ENCODE measurements around the gene PCDHGA6.
"Not testable (repeated sequence)": the region's sequence is repeated elsewhere in the genome, so short reads cannot be mapped to it uniquely, and the experiment has no call there.

Gene PCDHGA6

DNA sequence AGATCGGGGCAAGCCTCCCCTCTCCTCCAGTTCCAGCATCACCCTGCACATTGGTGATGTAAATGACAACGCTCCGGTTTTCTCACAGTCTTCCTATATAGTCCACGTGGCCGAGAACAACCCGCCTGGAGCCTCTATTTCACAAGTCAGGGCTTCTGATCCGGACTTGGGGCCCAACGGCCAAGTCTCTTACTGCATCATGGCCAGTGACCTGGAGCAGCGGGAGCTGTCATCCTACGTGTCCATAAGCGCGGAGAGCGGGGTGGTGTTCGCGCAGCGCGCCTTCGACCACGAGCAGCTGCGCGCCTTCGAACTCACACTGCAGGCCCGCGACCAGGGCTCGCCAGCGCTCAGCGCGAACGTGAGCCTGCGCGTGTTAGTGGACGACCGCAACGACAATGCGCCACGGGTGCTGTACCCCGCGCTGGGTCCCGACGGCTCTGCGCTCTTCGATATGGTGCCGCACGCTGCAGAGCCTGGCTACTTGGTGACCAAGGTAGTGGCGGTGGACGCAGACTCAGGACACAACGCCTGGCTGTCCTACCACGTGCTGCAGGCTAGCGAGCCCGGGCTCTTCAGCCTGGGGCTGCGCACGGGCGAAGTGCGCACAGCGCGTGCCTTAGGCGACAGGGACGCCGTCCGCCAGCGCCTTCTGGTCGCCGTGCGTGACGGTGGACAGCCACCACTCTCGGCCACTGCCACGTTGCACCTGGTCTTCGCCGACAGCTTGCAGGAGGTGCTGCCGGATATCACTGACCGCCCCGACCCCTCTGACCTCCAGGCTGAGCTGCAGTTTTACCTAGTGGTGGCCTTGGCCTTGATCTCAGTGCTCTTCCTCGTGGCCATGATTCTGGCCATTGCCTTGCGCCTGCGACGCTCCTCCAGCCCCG lies 15.7 kb downstream of the PCDHGA6 start:
- in situ Hi-C loops (cut with HindIII; ENCODE audit: low sequenced_read_pairs): no loop called here

DNA sequence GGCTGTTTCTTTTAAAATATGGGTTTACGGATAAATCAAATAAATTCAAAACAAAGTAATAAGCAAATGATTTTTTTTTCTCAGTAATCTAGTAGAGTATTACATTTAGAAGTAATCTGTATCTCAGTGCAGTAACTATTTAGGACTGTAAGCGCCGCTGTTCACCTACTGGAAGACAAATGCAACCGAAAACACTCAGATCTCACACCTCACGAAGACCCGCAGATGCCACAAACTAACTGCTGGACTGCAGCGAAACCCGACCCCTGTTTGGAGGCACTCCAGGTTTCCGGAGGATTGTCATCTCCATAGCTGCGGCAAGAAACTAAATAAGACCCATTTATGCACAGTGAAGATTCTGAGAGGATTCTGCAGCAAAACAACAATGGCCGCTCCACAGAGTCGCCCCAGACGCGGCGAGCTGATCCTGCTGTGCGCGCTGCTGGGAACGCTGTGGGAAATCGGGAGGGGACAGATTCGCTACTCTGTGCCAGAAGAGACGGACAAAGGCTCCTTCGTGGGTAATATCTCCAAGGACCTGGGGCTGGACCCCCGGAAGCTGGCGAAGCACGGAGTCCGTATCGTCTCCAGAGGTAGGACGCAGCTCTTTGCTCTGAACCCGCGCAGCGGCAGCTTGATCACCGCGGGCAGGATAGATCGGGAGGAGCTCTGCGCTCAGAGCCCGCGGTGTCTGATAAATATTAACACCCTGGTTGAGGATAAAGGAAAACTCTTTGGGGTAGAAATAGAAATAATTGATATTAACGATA lies 18.9 kb downstream of the PCDHGA6 start, which contains the start of gene PCDHGA8:
Gene PCDHGA8, plus strand, starts transcription at position 205 of the 770 bp plus-strand sequence. Its CDS starts 181 bp downstream, at position 386.
- in situ Hi-C loops (cut with HindIII; ENCODE audit: low sequenced_read_pairs): no loop called here

DNA sequence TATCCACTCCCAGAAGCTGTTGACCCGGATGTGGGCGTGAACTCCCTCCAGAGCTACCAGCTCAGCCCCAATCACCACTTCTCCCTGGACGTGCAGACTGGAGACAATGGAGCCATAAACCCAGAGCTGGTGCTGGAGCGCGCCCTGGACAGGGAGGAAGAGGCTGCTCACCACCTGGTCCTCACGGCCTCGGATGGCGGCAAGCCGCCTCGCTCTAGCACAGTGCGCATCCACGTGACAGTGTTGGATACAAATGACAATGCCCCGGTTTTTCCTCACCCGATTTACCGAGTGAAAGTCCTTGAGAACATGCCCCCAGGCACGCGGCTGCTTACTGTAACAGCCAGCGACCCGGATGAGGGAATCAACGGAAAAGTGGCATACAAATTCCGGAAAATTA lies 19.6 kb downstream of the PCDHGA6 start:
- in situ Hi-C loops (cut with HindIII; ENCODE audit: low sequenced_read_pairs): no loop called here

DNA sequence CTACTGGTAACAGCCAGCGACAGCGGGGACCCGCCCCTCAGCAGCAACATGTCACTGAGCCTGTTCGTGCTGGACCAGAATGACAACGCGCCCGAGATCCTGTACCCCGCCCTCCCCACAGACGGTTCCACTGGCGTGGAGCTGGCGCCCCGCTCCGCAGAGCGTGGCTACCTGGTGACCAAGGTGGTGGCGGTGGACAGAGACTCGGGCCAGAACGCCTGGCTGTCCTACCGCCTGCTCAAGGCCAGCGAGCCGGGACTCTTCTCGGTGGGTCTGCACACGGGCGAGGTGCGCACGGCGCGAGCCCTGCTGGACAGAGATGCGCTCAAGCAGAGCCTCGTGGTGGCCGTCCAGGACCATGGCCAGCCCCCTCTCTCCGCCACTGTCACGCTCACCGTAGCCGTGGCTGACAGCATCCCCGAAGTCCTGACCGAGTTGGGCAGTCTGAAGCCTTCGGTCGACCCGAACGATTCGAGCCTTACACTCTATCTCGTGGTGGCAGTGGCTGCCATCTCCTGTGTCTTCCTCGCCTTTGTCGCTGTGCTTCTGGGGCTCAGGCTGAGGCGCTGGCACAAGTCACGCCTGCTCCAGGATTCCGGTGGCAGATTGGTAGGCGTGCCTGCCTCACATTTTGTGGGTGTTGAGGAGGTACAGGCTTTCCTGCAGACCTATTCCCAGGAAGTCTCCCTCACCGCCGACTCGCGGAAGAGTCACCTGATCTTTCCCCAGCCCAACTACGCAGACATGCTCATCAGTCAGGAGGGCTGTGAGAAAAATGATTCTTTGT lies 20.9 kb downstream of the PCDHGA6 start:
- in situ Hi-C loops (cut with HindIII; ENCODE audit: low sequenced_read_pairs): not testable (repeated sequence)

DNA sequence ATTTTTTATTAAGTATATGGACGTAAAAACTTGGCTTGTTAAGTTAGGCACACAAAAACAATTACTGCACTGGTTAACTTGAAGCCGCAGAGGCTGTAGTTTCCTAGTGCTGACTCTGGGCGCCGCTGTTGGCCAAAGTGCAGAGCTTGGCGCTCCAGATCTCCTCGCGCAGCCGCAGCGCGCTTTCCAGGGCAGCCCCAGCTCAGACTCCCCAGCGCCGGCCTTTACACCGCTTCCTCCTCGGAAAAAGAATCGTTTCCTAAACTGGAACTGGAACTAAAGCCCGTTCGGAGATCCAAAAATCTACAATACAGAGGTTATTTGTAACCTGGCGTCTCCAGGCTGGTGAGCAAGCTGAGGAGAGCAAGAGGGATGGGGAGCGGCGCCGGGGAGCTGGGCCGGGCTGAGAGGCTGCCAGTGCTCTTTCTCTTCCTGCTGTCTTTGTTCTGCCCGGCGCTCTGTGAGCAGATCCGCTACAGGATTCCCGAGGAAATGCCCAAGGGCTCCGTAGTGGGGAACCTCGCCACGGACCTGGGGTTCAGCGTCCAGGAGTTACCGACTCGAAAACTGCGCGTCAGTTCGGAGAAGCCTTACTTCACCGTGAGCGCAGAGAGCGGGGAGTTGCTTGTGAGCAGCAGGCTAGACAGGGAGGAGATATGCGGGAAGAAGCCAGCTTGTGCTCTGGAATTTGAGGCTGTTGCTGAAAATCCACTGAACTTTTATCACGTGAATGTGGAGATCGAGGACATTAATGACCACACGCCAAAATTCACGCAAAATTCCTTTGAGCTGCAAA lies 24.3 kb downstream of the PCDHGA6 start, which contains the start of gene PCDHGB5:
Gene PCDHGB5, plus strand, starts transcription at position 192 of the 796 bp plus-strand sequence. Its CDS starts 181 bp downstream, at position 373.
- in situ Hi-C loops (cut with HindIII; ENCODE audit: low sequenced_read_pairs): not testable (repeated sequence)

DNA sequence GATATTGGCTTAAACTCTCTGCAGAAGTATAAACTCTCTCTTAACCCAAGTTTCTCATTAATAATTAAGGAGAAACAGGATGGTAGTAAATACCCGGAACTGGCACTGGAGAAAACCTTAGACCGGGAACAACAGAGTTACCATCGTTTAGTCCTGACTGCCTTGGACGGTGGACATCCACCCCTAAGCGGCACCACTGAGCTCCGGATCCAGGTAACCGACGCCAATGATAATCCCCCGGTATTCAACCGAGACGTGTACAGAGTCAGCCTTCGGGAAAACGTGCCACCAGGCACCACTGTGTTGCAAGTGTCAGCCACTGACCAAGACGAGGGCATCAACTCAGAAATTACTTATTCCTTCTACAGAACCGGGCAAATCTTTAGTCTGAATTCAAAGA lies 24.9 kb downstream of the PCDHGA6 start:
- in situ Hi-C loops (cut with HindIII; ENCODE audit: low sequenced_read_pairs): no loop called here

DNA sequence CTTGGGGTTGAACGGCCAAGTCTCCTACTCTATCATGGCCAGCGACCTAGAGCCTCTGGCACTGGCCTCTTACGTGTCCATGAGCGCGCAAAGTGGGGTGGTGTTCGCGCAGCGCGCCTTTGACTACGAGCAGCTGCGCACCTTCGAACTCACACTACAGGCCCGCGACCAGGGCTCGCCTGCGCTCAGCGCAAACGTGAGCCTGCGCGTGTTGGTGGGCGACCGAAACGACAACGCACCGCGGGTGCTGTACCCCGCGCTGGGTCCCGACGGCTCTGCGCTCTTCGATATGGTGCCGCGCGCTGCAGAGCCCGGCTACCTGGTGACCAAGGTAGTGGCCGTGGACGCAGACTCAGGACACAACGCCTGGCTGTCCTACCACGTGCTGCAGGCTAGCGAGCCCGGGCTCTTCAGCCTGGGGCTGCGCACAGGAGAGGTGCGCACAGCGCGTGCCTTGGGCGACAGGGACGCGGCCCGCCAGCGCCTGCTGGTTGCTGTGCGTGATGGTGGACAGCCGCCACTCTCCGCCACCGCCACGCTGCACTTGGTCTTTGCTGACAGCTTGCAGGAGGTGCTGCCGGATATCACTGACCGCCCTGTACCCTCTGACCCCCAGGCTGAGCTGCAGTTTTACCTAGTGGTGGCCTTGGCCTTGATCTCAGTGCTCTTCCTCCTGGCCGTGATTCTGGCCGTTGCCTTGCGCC lies 26.0 kb downstream of the PCDHGA6 start:
- in situ Hi-C loops (cut with HindIII; ENCODE audit: low sequenced_read_pairs): no loop called here

DNA sequence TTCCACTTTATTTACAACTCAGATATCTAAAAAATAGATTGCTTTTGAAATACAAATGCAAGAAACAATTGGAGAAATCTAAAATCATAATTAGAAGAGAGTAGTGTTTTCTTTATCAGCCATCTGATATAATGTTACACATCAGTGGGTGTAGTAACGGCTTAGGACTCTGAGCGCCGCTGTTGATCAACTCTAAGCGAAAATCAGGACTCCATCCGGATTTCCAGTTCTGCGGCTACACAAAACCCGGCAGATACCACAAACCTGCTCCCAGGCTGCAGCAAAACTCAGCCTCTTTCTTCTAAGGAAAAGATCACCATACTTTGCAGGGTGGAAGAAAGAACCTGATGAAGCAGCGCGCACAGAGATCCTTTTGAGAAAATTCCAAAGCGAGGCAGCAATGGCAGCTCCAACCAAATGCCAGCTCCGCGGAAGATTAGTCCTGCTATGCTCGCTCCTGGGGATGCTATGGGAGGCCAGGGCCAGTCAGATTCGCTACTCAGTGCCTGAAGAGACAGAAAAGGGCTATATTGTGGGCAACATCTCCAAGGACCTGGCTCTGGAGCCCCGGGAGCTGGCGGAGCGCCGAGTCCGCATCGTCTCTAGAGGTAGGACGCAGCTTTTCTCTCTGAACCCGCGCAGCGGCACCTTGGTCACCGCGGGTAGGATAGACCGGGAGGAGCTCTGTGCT lies 29.0 kb downstream of the PCDHGA6 start, which contains the start of gene PCDHGA9:
Gene PCDHGA9, plus strand, starts transcription at position 226 of the 691 bp plus-strand sequence. Its CDS starts 175 bp downstream, at position 401.
- in situ Hi-C loops (cut with HindIII; ENCODE audit: low sequenced_read_pairs): no loop called here

DNA sequence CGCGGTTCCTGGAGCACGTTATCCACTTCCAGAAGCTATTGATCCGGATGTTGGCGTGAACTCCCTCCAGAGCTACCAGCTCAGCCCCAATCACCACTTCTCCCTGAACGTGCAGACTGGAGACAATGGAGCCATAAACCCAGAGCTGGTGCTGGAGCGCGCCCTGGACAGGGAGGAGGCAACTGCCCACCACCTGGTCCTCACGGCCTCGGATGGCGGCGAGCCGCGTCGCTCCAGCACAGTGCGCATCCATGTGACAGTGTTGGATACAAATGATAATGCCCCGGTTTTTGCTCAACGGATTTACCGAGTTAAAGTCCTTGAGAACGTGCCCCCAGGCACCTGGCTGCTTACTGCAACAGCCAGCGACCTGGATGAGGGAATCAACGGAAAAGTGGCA lies 29.7 kb downstream of the PCDHGA6 start:
- in situ Hi-C loops (cut with HindIII; ENCODE audit: low sequenced_read_pairs): no loop called here

DNA sequence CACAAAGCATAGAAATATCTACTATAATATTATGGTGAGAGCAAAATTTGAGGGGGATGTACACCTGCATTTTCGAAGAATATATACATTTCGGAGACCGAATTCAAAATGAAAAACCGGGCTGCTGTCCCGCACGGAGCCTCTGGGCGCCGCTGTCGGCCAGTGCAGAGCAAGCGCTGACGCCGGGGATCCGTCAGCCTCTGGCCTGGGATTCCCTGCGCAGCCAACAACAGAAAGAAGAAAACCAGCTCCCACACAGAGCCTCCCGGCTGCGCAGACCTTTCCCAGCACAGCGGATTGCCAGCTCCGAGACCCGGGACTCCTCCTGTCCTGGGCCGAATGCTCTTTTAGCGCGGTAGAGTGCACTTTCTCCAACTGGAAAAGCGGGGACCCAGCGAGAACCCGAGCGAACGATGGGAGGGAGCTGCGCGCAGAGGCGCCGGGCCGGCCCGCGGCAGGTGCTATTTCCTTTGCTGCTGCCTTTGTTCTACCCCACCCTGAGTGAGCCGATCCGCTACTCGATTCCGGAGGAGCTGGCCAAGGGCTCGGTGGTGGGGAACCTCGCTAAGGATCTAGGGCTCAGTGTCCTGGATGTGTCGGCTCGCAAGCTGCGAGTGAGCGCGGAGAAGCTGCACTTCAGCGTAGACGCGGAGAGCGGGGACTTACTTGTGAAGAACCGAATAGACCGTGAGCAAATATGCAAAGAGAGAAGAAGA lies 34.3 kb downstream of the PCDHGA6 start, which contains the start of gene PCDHGB6:
Gene PCDHGB6, plus strand, starts transcription at position 232 of the 716 bp plus-strand sequence. Its CDS starts 182 bp downstream, at position 414.
- in situ Hi-C loops (cut with HindIII; ENCODE audit: low sequenced_read_pairs): not testable (repeated sequence)

DNA sequence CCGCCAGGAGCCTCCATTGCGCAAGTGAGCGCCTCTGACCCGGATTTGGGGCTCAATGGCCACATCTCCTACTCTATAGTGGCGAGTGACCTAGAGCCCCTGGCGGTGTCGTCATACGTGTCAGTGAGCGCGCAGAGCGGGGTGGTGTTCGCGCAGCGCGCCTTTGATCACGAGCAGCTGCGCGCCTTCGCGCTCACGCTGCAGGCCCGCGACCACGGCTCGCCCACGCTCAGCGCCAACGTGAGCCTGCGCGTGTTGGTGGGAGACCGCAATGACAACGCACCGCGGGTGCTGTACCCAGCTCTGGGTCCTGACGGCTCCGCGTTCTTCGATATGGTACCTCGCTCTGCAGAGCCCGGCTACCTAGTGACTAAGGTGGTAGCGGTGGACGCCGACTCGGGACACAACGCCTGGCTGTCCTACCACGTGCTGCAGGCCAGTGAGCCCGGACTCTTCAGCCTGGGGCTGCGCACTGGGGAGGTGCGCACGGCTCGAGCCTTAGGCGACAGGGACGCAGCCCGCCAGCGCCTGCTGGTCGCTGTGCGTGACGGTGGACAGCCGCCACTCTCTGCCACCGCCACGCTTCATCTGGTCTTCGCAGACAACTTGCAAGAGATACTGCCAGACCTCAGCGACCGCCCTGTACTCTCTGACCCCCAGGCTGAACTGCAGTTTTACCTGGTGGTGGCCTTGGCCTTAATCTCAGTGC lies 36.1 kb downstream of the PCDHGA6 start:
- in situ Hi-C loops (cut with HindIII; ENCODE audit: low sequenced_read_pairs): no loop called here

DNA sequence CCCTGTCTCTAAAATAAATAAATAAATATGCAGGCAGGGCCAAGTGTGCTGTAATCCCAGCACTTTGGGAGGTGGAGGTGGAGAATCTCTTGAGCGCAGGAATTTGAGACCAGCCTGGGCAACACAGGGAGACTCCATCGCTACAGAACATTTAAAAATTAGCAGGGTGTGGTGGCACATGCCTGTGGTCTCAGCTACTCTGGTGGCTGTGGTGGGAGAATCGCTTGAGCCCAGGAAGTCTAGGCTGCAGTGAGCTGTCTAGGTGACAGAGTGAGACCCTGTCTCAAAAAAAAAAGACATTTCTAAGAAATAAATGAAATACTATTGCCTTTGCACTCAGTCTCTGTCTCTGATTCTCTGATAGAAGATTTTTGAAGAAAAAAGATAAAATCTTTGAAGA lies 37.9 kb downstream of the PCDHGA6 start:
- in situ Hi-C loops (cut with HindIII; ENCODE audit: low sequenced_read_pairs): no loop called here

DNA sequence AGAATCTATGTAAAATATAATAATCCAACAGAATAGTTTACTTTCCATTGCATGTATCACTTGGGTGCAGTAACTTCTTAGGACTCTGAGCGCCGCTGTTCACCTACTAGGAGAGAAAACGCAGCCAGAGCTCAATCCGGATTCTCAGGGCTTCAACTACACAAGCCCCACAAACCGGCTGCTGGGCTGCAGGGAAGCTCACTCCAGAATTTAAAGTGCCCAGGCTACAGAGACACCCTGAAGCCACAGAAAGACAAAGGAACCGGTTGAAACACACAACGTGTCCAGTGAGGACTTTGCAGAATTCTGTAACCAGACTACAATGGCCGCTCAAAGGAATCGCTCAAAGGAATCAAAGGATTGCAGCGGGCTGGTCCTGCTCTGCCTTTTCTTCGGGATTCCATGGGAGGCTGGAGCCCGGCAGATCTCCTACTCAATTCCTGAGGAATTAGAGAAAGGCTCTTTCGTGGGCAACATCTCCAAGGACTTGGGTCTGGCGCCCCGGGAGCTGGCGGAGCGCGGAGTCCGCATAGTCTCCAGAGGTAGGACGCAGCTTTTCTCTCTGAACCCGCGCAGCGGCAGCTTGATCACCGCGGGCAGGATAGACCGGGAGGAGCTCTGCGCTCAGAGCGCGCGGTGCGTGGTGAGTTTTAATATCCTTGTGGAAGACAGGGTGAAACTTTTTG lies 39.3 kb downstream of the PCDHGA6 start, which contains the start of gene PCDHGA10:
Gene PCDHGA10, plus strand, starts transcription at position 134 of the 686 bp plus-strand sequence. Its CDS starts 189 bp downstream, at position 323.
- in situ Hi-C loops (cut with HindIII; ENCODE audit: low sequenced_read_pairs): no loop called here

DNA sequence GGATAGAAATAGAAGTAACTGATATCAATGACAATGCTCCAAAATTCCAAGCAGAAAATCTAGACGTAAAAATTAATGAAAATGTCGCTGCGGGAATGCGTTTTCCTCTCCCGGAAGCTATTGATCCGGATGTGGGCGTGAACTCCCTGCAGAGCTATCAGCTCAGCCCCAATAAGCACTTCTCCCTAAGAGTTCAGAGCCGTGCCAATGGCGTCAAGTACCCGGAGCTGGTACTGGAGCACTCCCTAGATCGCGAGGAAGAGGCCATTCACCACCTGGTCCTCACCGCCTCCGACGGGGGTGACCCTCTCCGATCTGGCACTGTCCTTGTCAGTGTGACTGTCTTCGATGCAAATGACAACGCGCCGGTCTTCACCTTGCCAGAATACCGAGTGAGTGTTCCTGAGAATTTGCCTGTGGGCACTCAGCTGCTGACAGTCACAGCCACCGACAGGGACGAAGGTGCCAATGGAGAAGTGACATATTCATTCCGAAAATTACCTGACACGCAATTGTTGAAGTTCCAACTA lies 39.9 kb downstream of the PCDHGA6 start:
- in situ Hi-C loops (cut with HindIII; ENCODE audit: low sequenced_read_pairs): no loop called here

DNA sequence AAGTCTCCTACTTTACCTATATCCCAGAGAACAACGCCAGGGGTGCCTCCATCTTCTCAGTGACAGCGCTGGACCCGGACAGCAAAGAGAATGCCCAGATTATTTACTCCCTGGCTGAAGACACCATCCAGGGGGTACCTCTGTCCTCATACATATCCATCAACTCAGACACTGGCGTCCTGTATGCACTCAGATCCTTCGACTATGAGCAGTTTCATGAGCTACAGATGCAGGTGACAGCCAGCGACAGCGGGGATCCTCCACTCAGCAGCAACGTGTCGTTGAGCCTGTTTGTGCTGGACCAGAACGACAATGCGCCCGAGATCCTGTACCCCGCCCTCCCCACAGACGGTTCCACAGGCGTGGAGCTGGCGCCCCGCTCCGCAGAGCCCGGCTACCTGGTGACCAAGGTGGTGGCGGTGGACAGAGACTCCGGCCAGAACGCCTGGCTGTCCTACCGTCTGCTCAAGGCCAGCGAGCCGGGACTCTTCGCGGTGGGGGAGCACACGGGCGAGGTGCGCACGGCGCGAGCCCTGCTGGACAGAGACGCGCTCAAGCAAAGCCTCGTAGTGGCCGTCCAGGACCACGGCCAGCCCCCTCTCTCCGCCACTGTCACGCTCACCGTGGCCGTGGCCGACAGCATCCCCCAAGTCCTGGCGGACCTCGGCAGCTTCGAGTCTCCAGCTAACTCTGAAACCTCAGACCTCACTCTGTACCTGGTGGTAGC lies 41.0 kb downstream of the PCDHGA6 start:
- in situ Hi-C loops (cut with HindIII; ENCODE audit: low sequenced_read_pairs): not testable (repeated sequence)

DNA sequence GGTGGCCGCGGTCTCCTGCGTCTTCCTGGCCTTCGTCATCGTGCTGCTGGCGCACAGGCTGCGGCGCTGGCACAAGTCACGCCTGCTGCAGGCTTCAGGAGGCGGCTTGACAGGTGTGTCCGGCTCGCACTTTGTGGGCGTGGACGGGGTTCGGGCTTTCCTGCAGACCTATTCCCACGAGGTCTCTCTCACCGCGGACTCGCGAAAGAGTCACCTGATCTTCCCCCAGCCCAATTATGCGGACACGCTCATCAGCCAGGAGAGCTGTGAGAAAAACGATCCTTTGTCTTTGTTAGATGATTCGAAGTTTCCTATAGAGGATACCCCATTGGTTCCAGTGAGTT lies 41.6 kb downstream of the PCDHGA6 start:
- in situ Hi-C loops (cut with HindIII; ENCODE audit: low sequenced_read_pairs): not testable (repeated sequence)

Measured in DLD1 (cell line).